Mesothelial cell of epicardium (in vitro differentiated cells): ENCODE results near the gene TMED3. TPM values are rescaled to one million over a fixed set of nuclear protein-coding genes. Genes with fewer than 3 reads are reported as not detected.

Source experiments
- DNase-seq, 2 experiments: peaks; one replicate each; pipeline ENCODE4 v3.0.0; 2021; ENCODE audit warnings: low spot score in 2 of 2; ENCODE audit not compliant: unreplicated experiment in 2 of 2
- H3K27ac Mint-ChIP-seq: 2 replicates; pipeline ENCODE4 v1.8.0; 2021; ENCODE audit warnings: mixed read lengths
- H3K27me3 Mint-ChIP-seq: 2 replicates; pipeline ENCODE4 v1.8.0; 2021; ENCODE audit warnings: low read depth, mixed read lengths
- H3K36me3 Mint-ChIP-seq: 2 replicates; pipeline ENCODE4 v1.8.0; 2021; ENCODE audit warnings: mixed read lengths
- H3K4me1 Mint-ChIP-seq: 2 replicates; pipeline ENCODE4 v1.8.0; 2021; ENCODE audit warnings: mixed read lengths
- H3K4me3 Mint-ChIP-seq: 2 replicates; pipeline ENCODE4 v1.8.0; 2021; ENCODE audit warnings: mild to moderate bottlenecking, moderate library complexity, mixed read lengths
- H3K9me3 Mint-ChIP-seq: 2 replicates; pipeline ENCODE4 v1.8.0; 2021; ENCODE audit warnings: mixed read lengths
- total RNA-seq: library from RNA; stranded (reverse); gene quantifications from 3 replicates; pipeline ENCODE4 v1.2.1, GENCODE V29; 2021
- TF ChIP-seq, protein P1 (sequence below): fragments of 200-600 bp; sonication (generic); IDR thresholded peaks from one replicate; pipeline ENCODE4 v1.5.0; 2021; ENCODE audit warnings: antibody characterized with exemption; ENCODE audit not compliant: unreplicated experiment

TMED3 gene
- total RNA-seq, 1 donor from 2014 or later, result 61.5 TPM

DNA sequence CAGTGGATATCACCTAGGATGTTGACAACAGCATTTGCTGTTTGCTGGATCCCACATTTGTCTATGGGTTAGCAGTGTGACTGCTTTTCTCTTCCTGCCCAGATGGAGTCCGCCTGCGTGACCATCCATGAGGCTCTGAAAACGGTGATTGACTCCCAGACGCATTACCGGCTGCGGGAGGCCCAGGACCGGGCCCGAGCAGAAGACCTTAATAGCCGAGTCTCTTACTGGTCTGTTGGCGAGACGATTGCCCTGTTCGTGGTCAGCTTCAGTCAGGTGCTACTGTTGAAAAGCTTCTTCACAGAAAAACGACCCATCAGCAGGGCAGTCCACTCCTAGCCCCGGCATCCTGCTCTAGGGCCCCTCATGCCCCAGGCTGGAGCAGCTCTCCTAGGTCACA lies 11.0 kb downstream of the TMED3 start:
- Mint-ChIP-seq H3K4me3 (no peak overlapping the region), H3K27ac (no peak overlapping the region), H3K4me1 (no peaks in the 10 kb centered on the region), H3K9me3 (no peaks in the 10 kb centered on the region), H3K27me3 (no peaks in the 10 kb centered on the region), H3K36me3 (peaks cover 65% of the 10 kb centered on the region)
- TF ChIP-seq, protein P1, sequence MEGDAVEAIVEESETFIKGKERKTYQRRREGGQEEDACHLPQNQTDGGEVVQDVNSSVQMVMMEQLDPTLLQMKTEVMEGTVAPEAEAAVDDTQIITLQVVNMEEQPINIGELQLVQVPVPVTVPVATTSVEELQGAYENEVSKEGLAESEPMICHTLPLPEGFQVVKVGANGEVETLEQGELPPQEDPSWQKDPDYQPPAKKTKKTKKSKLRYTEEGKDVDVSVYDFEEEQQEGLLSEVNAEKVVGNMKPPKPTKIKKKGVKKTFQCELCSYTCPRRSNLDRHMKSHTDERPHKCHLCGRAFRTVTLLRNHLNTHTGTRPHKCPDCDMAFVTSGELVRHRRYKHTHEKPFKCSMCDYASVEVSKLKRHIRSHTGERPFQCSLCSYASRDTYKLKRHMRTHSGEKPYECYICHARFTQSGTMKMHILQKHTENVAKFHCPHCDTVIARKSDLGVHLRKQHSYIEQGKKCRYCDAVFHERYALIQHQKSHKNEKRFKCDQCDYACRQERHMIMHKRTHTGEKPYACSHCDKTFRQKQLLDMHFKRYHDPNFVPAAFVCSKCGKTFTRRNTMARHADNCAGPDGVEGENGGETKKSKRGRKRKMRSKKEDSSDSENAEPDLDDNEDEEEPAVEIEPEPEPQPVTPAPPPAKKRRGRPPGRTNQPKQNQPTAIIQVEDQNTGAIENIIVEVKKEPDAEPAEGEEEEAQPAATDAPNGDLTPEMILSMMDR, result no peak
- DNase-seq, result no peak

DNA sequence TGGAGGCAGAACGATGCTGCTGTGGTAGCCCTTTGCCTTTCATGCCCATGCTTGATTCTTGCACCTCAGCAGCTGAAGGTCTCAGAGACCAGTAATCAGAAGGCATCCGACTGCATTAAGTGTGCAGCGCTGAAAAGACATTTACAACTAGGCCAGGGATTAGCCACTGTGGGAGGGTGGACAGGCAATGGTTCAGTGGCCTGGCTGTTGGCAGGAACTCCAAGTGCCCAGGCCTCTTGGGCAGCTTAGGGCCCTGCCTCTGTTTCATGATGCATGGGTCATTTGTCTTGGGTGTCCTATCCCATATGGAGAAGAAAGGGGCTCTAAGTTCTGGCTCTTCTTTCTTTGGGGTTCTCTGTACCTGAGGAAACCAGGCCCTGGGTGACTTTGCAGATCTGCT lies 11.4 kb downstream of the TMED3 start:
- Mint-ChIP-seq H3K9me3 (no peaks in the 10 kb centered on the region), H3K4me3 (no peak overlapping the region), H3K4me1 (no peaks in the 10 kb centered on the region), H3K36me3 (peaks cover 63% of the 10 kb centered on the region), H3K27ac (no peak overlapping the region), H3K27me3 (no peaks in the 10 kb centered on the region)
- TF ChIP-seq, protein P1, result no peak
- no peak for DNase-seq

DNA sequence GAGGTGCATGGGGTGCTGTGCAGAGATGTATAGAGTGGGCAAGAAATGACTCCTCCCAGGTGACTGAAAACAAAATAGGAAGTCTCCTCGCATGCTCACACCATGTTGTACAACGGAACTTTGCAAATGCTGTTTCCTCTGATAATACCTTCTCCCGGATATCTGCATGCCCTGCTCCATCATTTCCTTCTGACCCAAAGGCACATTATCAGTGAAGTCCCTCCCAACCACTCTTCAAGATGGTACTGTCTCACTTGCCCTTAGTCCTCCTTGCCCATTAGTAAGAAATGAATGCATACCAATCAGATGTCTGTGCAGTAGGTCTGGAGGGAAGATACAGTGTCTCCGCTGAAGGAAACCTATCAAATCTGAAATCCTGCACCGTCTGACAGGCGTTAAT lies 12.0 kb downstream of the TMED3 start:
- no peak overlapping the region for H3K27ac Mint-ChIP-seq
- no peaks in the 10 kb centered on the region for H3K9me3 Mint-ChIP-seq
- TF ChIP-seq, protein P1, result no peak
- no peaks in the 10 kb centered on the region for H3K4me1 Mint-ChIP-seq
- peaks cover 58% of the 10 kb centered on the region for H3K36me3 Mint-ChIP-seq
- H3K4me3 Mint-ChIP-seq, result no peak overlapping the region
- no peak for DNase-seq
- H3K27me3 Mint-ChIP-seq, result no peaks in the 10 kb centered on the region

DNA sequence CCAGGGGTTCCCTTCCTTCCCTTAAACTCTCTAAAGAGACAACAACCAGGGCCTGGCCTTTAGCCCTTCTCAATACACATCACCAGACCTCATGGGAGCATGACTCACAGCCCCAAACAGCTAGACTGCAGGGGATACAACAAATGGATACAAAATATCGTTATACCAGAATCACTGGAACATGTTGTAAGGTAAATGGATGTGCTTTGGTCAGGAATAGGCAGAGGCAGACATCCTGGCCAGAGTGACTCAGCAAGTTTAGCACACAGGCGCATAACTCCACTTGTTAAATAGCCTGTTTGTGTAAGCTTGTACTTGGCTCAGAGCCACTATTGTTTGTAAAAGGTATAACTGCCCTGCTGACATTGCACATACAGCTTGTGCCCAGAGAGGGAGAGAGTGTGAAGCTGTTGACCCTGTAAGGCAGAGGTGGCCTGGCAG lies 18.3 kb downstream of the TMED3 start:
- H3K9me3 Mint-ChIP-seq, result no peaks in the 10 kb centered on the region
- H3K27ac Mint-ChIP-seq, result peak overlapping the region; percentile 74

DNA sequence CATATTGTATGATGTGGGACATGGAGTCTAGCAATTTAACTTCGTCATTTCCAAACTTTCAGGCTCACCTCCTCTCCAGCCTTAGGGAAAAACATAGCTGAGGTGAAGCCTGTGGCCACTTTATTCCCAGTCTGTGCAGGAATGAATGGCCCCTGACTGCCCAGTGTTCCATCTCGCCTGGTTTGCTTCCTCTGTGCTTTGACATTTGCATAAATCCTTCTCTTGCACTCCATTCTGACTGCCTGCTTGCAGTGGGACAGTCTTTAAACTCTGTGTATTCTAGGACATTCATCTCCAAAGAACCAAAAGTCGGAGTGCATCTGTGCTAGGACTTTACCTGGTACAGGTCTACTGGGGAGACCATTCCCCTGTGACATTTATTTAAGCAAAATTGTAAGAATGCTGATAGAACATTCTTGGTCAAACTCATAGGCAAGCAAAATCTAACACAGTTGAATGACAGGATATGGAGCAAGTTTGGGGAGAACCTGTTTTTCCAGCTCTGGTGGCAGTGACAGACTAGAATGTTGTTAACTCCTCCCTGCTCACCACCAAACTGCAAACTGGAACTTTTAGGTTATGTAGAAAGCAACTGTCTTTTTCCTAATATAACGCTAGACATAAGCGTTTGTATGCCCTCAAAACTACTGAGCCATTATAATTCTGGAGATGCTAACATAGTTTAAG lies 22.1 kb downstream of the TMED3 start:
- Mint-ChIP-seq H3K27me3 (no peaks in the 10 kb centered on the region), H3K36me3 (peaks cover under 1% of the 10 kb centered on the region), H3K27ac (peak overlapping the region; percentile 9), H3K9me3 (no peaks in the 10 kb centered on the region), H3K4me3 (no peak overlapping the region), H3K4me1 (peaks cover 24% of the 10 kb centered on the region)
- no peak for DNase-seq
- TF ChIP-seq, protein P1, result no peak

More for the DNA sequence above, 18.3 kb downstream of the TMED3 start:
- H3K4me3 Mint-ChIP-seq, result no peak overlapping the region
- TF ChIP-seq, protein P1, result no peak
- H3K27me3 Mint-ChIP-seq, result no peaks in the 10 kb centered on the region
- DNase-seq, result no peak
- H3K36me3 Mint-ChIP-seq, result peaks cover 13% of the 10 kb centered on the region
- peaks cover 16% of the 10 kb centered on the region for H3K4me1 Mint-ChIP-seq

DNA sequence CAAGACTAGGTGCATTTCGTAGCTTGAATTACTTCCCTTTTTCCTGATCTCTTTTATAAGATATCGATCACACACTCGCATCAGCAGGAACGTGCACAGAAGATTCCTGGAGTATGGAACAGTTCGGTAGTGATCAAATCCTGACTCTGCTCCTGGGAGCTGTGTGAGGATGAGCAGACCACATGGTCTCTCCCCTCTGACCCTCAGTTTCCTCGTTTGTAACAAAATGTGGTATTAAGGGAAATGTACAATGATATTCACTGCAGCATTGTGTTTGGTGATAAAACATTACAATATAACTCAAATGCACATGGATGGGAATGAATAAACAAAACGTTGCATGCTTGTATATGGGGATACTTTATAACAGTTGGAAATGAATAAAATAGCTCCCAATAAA lies 26.7 kb downstream of the TMED3 start:
- Mint-ChIP-seq H3K36me3 (no peaks in the 10 kb centered on the region), H3K9me3 (no peaks in the 10 kb centered on the region), H3K27me3 (no peaks in the 10 kb centered on the region), H3K4me1 (peaks cover 18% of the 10 kb centered on the region), H3K27ac (no peak overlapping the region), H3K4me3 (no peak overlapping the region)
- no peak for DNase-seq
- TF ChIP-seq, protein P1, result no peak
